Sigmoid colon (tissue), 4 donors: ENCODE results near the gene CERS2.

Experiments
- EP300 ChIP-seq, 4 donors: sonication (generic); formaldehyde crosslinking; IDR thresholded peaks; one replicate each; pipeline ENCODE4 v1.6.1; 2017; ENCODE audit warnings: antibody characterized with exemption in 4 of 4
- POLR2A ChIP-seq, 2 donors: fragments of 450-650 bp; IDR thresholded peaks; one replicate each; pipeline ENCODE4 v1.6.1; 2016; ENCODE audit warnings: antibody characterized with exemption in 2 of 2, mild to moderate bottlenecking in 2 of 2, moderate library complexity in 2 of 2
- POLR2AphosphoS5 ChIP-seq, 4 donors: sonication (generic); formaldehyde crosslinking; IDR thresholded peaks; one replicate each; pipeline ENCODE4 v1.6.1; 2017; ENCODE audit warnings: antibody characterized with exemption in 4 of 4
- TF ChIP-seq, protein P1 (sequence below), 4 experiments: fragments of 450-650 bp in 3 of 4; fragments of 200-600 bp in 1 of 4; IDR thresholded peaks; one replicate each; pipeline ENCODE4 v1.5.1; 2016 to 2019; ENCODE audit warnings: antibody characterized with exemption in 4 of 4, mild to moderate bottlenecking in 3 of 4, moderate library complexity in 2 of 4

DNA sequence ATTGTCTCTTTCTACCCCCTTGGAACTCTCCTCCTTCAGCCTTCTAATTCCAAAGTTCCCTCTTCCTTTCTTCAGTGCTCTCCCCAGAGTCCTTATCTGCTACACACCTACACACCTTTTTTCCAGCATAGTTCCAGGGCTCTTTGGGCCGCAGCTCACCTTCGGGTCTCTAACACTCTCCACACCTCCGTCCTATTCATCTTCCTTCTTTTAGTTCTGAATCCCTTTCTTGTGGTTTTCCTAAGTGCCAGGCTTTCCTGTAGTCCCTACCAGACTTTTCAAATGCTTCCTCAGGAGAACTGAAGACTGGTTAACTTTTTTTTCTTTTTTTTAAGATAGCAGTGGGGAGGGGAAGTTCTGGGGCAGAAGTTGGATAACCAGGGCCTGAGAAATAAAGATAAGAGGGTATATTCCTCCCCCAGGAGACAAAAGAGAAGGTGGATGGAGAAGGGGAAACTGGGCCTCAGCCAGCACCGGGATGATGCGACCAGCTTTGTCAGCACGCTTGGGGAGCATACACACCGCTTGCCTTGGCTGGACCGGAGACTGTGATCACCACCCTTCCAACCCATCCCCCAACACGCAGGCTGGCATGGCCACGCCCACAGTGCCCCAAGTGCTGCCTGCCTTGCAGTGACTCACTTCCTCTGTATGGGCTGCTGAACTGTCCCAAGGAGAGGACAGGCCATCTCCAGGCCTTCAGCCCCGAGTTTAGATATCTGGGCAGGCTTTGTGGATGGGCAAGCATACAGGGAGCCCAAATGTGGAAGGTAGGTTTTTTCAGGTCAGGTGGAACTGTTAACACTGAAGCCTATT is 2.5 kb upstream of the CERS2 start:
- no peak for TF ChIP-seq EP300 (IDR thresholded peaks at IDR 0.05)
- TF ChIP-seq, protein P1, sequence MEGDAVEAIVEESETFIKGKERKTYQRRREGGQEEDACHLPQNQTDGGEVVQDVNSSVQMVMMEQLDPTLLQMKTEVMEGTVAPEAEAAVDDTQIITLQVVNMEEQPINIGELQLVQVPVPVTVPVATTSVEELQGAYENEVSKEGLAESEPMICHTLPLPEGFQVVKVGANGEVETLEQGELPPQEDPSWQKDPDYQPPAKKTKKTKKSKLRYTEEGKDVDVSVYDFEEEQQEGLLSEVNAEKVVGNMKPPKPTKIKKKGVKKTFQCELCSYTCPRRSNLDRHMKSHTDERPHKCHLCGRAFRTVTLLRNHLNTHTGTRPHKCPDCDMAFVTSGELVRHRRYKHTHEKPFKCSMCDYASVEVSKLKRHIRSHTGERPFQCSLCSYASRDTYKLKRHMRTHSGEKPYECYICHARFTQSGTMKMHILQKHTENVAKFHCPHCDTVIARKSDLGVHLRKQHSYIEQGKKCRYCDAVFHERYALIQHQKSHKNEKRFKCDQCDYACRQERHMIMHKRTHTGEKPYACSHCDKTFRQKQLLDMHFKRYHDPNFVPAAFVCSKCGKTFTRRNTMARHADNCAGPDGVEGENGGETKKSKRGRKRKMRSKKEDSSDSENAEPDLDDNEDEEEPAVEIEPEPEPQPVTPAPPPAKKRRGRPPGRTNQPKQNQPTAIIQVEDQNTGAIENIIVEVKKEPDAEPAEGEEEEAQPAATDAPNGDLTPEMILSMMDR (IDR thresholded peaks at IDR 0.05), result no peak
- peak in 3 of 4 donors; percentile 53 to 65 (median 55) for TF ChIP-seq POLR2AphosphoS5 (IDR thresholded peaks at IDR 0.05)
- no peak for TF ChIP-seq POLR2A (IDR thresholded peaks at IDR 0.05)
